ACC112 (cell line): ENCODE data around the gene MAP3K21.

Experiments
- H2AFZ ChIP-seq: fragments of 200-600 bp; sonication (generic); one replicate; pipeline ENCODE4 v1.6.0; 2017; ENCODE audit warnings: antibody characterized with exemption, low read length; ENCODE audit not compliant: unreplicated experiment
- H3K27ac ChIP-seq: fragments of 200-600 bp; sonication (generic); 2 replicates; pipeline ENCODE4 v1.5.1; 2014; ENCODE audit warnings: low read depth, mild to moderate bottlenecking, antibody characterized with exemption, low read length, moderate library complexity
- H3K27me3 ChIP-seq: fragments of 200-600 bp; sonication (generic); 2 replicates; pipeline ENCODE4 v1.6.1; 2014; ENCODE audit warnings: mild to moderate bottlenecking, antibody characterized with exemption, low read length, moderate library complexity, mixed read lengths; ENCODE audit not compliant: insufficient read depth
- H3K36me3 ChIP-seq: fragments of 200-600 bp; sonication (generic); 2 replicates; pipeline ENCODE4 v1.6.1; 2016; ENCODE audit warnings: mild to moderate bottlenecking, antibody characterized with exemption, low read length, moderate library complexity, mixed read lengths; ENCODE audit not compliant: insufficient read depth
- H3K4me1 ChIP-seq: fragments of 200-600 bp; sonication (generic); one replicate; pipeline ENCODE4 v1.6.1; 2016; ENCODE audit warnings: low read length, mixed read lengths; ENCODE audit not compliant: insufficient read depth, unreplicated experiment, control insufficient read depth
- H3K4me3 ChIP-seq: fragments of 200-600 bp; sonication (generic); 2 replicates; pipeline ENCODE4 v1.5.1; 2014; ENCODE audit warnings: mild to moderate bottlenecking, low read depth, low read length
- H3K79me2 ChIP-seq: fragments of 200-600 bp; sonication (generic); one replicate; pipeline ENCODE4 v1.6.0; 2016; ENCODE audit warnings: low read length; ENCODE audit not compliant: control insufficient read depth, unreplicated experiment, insufficient read depth

The MAP3K21 gene

GRCh38 chr1:233338102-233338501 lies 10.6 kb downstream of the MAP3K21 start:
- no peak overlapping the region for H2AFZ ChIP-seq
- no peak overlapping the region for H3K4me3 ChIP-seq
- H3K27me3 ChIP-seq, result peaks cover 46% of the 10 kb centered on the region
- no peaks in the 10 kb centered on the region for H3K4me1 ChIP-seq
- H3K79me2 ChIP-seq, result no peaks in the 10 kb centered on the region
- no peaks in the 10 kb centered on the region for H3K36me3 ChIP-seq
- no peak overlapping the region for H3K27ac ChIP-seq

GRCh38 chr1:233340031-233340555 lies 12.6 kb downstream of the MAP3K21 start:
- H3K36me3 ChIP-seq, result no peaks in the 10 kb centered on the region
- H3K79me2 ChIP-seq, result no peaks in the 10 kb centered on the region

DNA sequence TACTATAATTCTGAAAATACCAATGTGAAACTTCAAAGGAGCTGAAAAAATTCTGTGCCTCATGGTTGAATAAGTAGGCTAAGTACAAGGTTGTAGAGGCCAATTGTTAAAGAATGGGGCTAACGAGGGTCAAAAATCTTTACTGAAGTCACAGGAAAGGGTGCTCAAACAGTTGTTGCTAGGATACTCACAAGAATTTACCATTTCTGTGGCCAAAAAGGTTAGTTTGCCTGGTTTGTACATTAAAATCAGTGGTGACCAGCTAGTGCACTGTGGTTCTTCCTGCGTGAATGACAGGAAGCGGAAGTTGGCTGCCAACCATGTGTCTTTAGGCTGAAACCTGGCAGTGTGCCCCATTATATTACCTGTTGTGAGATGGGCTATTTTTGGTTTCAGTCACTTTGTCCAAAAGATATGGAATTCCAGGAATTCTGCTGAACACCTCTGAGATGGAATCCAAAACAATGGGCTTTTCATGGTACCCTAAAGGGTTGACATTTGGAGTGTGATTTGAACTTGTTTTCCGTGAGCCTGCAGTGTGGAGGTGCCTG lies 13.5 kb downstream of the MAP3K21 start:
- Histone ChIP-seq H3K27me3 (peaks cover 53% of the 10 kb centered on the region), H3K27ac (no peak overlapping the region), H2AFZ (no peak overlapping the region), H3K4me3 (no peak overlapping the region), H3K36me3 (no peaks in the 10 kb centered on the region), H3K4me1 (no peaks in the 10 kb centered on the region), H3K79me2 (no peaks in the 10 kb centered on the region)

More at GRCh38 chr1:233340031-233340555, 12.6 kb downstream of the MAP3K21 start:
- Histone ChIP-seq H3K27me3 (peaks cover 53% of the 10 kb centered on the region), H3K27ac (no peak overlapping the region), H3K4me3 (no peak overlapping the region), H3K4me1 (no peaks in the 10 kb centered on the region), H2AFZ (no peak overlapping the region)

- no peak overlapping the region for H3K27ac ChIP-seq
- H2AFZ ChIP-seq, result no peak overlapping the region
- peaks cover 53% of the 10 kb centered on the region for H3K27me3 ChIP-seq
- H3K79me2 ChIP-seq, result no peaks in the 10 kb centered on the region
- no peak overlapping the region for H3K4me3 ChIP-seq
- no peaks in the 10 kb centered on the region for H3K36me3 ChIP-seq
- no peaks in the 10 kb centered on the region for H3K4me1 ChIP-seq
Measured at GRCh38 chr1:233342086-233342485, 14.6 kb downstream of the MAP3K21 start.

DNA sequence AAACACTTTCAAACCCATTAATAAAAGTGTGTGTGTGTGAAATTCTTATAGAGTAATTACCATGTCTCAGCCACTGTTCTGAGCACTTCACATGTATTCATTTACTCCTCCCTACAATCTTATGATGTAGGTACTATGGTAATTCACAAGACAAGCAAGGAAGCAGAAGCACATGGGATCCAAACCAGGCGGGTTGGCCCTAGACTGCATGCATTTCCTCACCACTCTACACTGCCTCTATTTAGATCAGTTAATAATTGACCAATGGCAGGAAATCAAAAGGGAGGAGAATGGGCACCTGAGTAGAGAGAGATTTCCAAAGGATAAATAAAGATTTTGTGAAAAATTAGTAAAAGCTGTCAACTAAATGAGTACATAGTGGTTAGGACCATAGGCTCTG lies 15.7 kb downstream of the MAP3K21 start:
- Histone ChIP-seq H3K79me2 (no peaks in the 10 kb centered on the region), H3K4me3 (no peak overlapping the region), H3K27ac (no peak overlapping the region), H3K4me1 (no peaks in the 10 kb centered on the region), H2AFZ (no peak overlapping the region), H3K27me3 (peaks cover 44% of the 10 kb centered on the region), H3K36me3 (no peaks in the 10 kb centered on the region)

DNA sequence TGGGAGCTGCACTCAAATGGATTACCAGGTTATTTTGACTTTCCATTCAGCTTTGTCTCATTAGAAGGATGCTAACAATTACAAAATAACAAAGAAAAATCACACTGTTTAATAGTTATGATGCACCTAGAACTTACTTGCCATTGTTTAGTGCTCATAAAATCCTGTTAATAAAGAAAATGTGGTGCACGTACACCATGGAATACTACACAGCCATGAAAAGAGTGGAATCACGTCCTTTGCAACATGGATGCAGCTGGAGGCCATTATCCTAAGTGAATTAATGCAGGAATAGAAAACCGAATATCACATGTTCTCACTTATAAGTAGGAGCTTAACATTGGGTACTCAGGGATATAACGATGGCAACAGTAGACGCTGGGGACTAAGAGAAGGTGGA lies 19.8 kb downstream of the MAP3K21 start:
- H3K4me1 ChIP-seq, result no peaks in the 10 kb centered on the region
- H3K4me3 ChIP-seq, result no peak overlapping the region
- no peaks in the 10 kb centered on the region for H3K79me2 ChIP-seq
- H3K27me3 ChIP-seq, result peaks cover 15% of the 10 kb centered on the region; the same call in 1 of the 2 replicates
- no peak overlapping the region for H2AFZ ChIP-seq
- no peaks in the 10 kb centered on the region for H3K36me3 ChIP-seq
- no peak overlapping the region for H3K27ac ChIP-seq

DNA sequence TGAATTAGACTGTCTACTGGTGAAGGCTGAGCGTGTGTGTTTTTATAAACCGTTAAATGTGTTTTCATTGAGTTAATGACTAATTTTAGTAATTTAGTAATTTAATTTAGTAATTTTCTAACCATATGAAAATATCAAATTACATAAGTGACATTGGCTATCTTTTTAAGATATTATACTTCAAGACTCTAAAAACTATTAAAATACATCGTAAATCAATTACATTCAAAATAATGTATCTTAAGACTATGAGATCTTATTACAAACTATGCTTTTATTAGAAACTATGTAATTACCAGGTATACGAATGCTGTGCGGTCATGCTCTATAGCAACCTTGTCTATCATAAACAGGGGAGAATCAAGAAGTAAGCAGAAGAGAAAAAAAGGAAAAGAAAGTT lies 21.6 kb downstream of the MAP3K21 start:
- H3K36me3 ChIP-seq, result no peaks in the 10 kb centered on the region
- H3K27me3 ChIP-seq, result no peaks in the 10 kb centered on the region
- H3K4me3 ChIP-seq, result no peak overlapping the region
- no peaks in the 10 kb centered on the region for H3K4me1 ChIP-seq
- H2AFZ ChIP-seq, result no peak overlapping the region
- no peaks in the 10 kb centered on the region for H3K79me2 ChIP-seq
- no peak overlapping the region for H3K27ac ChIP-seq

DNA sequence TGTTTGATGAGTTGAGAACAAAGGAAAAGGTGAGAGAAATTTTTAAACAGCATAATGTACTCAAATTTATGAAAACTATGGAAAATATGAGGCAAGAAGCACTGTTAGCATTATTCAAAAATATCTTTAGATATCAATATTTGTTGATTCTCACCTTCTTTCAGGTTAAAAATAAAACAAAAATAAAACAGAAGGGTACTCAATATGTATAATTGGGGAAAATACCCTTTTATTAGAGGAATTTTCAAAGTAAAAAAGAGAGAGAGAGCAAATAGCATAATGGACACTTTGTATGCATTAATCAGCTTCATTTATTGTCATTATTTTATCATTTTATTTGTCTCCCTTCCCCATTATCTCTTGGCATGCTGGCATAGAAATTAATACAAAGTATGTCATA lies 27.5 kb downstream of the MAP3K21 start:
- H3K4me1 ChIP-seq, result no peaks in the 10 kb centered on the region
- H2AFZ ChIP-seq, result no peak overlapping the region
- no peak overlapping the region for H3K27ac ChIP-seq
- H3K79me2 ChIP-seq, result no peaks in the 10 kb centered on the region
- H3K27me3 ChIP-seq, result no peaks in the 10 kb centered on the region
- H3K4me3 ChIP-seq, result no peak overlapping the region
- no peaks in the 10 kb centered on the region for H3K36me3 ChIP-seq

GRCh38 chr1:233355841-233356704 lies 28.5 kb downstream of the MAP3K21 start:
- H3K27ac ChIP-seq, result no peak overlapping the region
- no peak overlapping the region for H2AFZ ChIP-seq
- H3K27me3 ChIP-seq, result no peaks in the 10 kb centered on the region
- no peaks in the 10 kb centered on the region for H3K36me3 ChIP-seq
- no peaks in the 10 kb centered on the region for H3K4me1 ChIP-seq
- no peak overlapping the region for H3K4me3 ChIP-seq
- no peaks in the 10 kb centered on the region for H3K79me2 ChIP-seq

- no peaks in the 10 kb centered on the region for H3K79me2 ChIP-seq
- no peak overlapping the region for H3K4me3 ChIP-seq
- no peaks in the 10 kb centered on the region for H3K27me3 ChIP-seq
- no peaks in the 10 kb centered on the region for H3K4me1 ChIP-seq
- H3K36me3 ChIP-seq, result no peaks in the 10 kb centered on the region
- H3K27ac ChIP-seq, result no peak overlapping the region
- H2AFZ ChIP-seq, result no peak overlapping the region
Measured at GRCh38 chr1:233356705-233356987, 29.1 kb downstream of the MAP3K21 start.
